H1 (cell line): ENCODE results near the gene MAML3. TPM values are rescaled to one million over a fixed set of nuclear protein-coding genes. Genes with fewer than 3 reads are reported as not detected.

Experiments used
- CTCF ChIA-PET: fragments of 300-600 bp; sonication (Branson Sonifier 250); formaldehyde crosslinking; loops from one replicate; lab custom pipeline; 2021; ENCODE audit not compliant: partially characterized antibody; lab: Charles Lee
- POLR2A ChIA-PET: fragments of 300-600 bp; sonication (Branson Sonifier 250); formaldehyde crosslinking; loops from one replicate; lab custom pipeline; 2021; ENCODE audit warnings: inconsistent platforms; ENCODE audit not compliant: partially characterized antibody; lab: Charles Lee
- DNase-seq, 2 experiments: peaks; one replicate each; pipeline versions ENCODE4 v3.0.0 to v3.0.0-alpha.2; 2010 to 2022; ENCODE audit warnings: low spot score in 2 of 2, low read depth in 1 of 2, mixed read lengths in 1 of 2
- FAIRE-seq: peaks from 2 replicates; lab custom pipeline; 2011; peaks lifted over from hg19 to GRCh38; lab: Jason Lieb, UNC
- H2AFZ ChIP-seq: 2 replicates; pipeline ENCODE4 v1.8.1; 2012; ENCODE audit warnings: low read length, inconsistent platforms
- H2AK5ac ChIP-seq: 2 replicates; pipeline ENCODE4 v1.6.1; 2013; ENCODE audit warnings: low read depth, low read length
- H2BK120ac ChIP-seq: replicated peaks from 2 replicates; pipeline ENCODE3; 2013; ENCODE audit warnings: low read depth, low read length, inconsistent platforms
- H2BK12ac ChIP-seq: 2 replicates; pipeline ENCODE4 v1.6.1; 2013; ENCODE audit warnings: low read depth, low read length
- H2BK15ac ChIP-seq: 2 replicates; pipeline ENCODE4 v1.6.1; 2013; ENCODE audit warnings: low read length
- H2BK20ac ChIP-seq: 2 replicates; pipeline ENCODE4 v1.6.1; 2013; ENCODE audit warnings: low read length
- H2BK5ac ChIP-seq: 2 replicates; pipeline ENCODE4 v1.6.1; 2013; ENCODE audit warnings: low read depth, low read length
- H3K14ac ChIP-seq: 2 replicates; pipeline ENCODE4 v1.6.1; 2013; ENCODE audit warnings: inconsistent platforms; ENCODE audit not compliant: insufficient read length
- H3K18ac ChIP-seq: 2 replicates; pipeline ENCODE4 v1.6.1; 2013; ENCODE audit warnings: low read length; ENCODE audit errors: extremely low read depth
- H3K23ac ChIP-seq: 2 replicates; pipeline ENCODE4 v1.6.1; 2013; ENCODE audit warnings: inconsistent platforms; ENCODE audit not compliant: insufficient read length
- H3K23me2 ChIP-seq: 2 replicates; pipeline ENCODE4 v1.6.1; 2013; ENCODE audit warnings: low read depth, low read length
- H3K27ac ChIP-seq: 2 replicates; pipeline ENCODE4 v1.6.1; 2011; ENCODE audit warnings: low read depth, low read length, inconsistent platforms
- H3K27me3 ChIP-seq, 4 experiments: replicated peaks in 1 of 4; 1 replicate in 1 of 4; 2 replicates in 3 of 4; pipeline versions ENCODE4 v1.6.1 to v1.8.1; 2011 to 2013; ENCODE audit warnings: low read length in 3 of 4, mild to moderate bottlenecking in 3 of 4, inconsistent platforms in 2 of 4, mixed read lengths in 2 of 4, moderate library complexity in 1 of 4; ENCODE audit not compliant: control insufficient read depth in 3 of 4, insufficient read depth in 3 of 4; ENCODE audit errors: extremely low read depth in 1 of 4
- H3K36me3 ChIP-seq, 4 experiments: 2 replicates each; pipeline versions ENCODE4 v1.6.1 to v1.8.1; 2011 to 2013; ENCODE audit warnings: mild to moderate bottlenecking in 4 of 4, low read length in 3 of 4, moderate library complexity in 2 of 4, control low read depth in 1 of 4, inconsistent platforms in 1 of 4; ENCODE audit not compliant: insufficient read depth in 4 of 4, control insufficient read depth in 2 of 4
- H3K4ac ChIP-seq: replicated peaks from 2 replicates; pipeline ENCODE3; 2013; ENCODE audit warnings: low read length, low read depth, mixed read lengths, inconsistent platforms; ENCODE audit not compliant: insufficient read length
- H3K4me1 ChIP-seq, 4 experiments: replicated peaks in 1 of 4; 1 replicate in 1 of 4; 2 replicates in 3 of 4; pipeline versions ENCODE4 v1.6.1 to v1.8.1; 2011 to 2013; ENCODE audit warnings: low read length in 3 of 4, inconsistent platforms in 2 of 4, mixed read lengths in 1 of 4; ENCODE audit not compliant: insufficient read depth in 4 of 4, control insufficient read depth in 3 of 4
- H3K4me2 ChIP-seq, 2 experiments: 2 replicates each; pipeline versions ENCODE4 v1.6.1 to v1.8.1; 2011 to 2013; ENCODE audit warnings: low read depth in 2 of 2, low read length in 2 of 2, control low read depth in 1 of 2, inconsistent platforms in 1 of 2, mild to moderate bottlenecking in 1 of 2; ENCODE audit not compliant: insufficient read depth in 1 of 2
- H3K4me3 ChIP-seq, 4 experiments: fragments of 200-600, 300-600 bp in 1 of 4; sonication (generic), shearing (Covaris generic), sonication (Bioruptor Twin) in 1 of 4; 2 replicates each; pipeline versions ENCODE4 v1.5.1 to v1.8.1; 2011 to 2016; ENCODE audit warnings: low read length in 4 of 4, low read depth in 3 of 4, control low read depth in 2 of 4, inconsistent platforms in 2 of 4, mild to moderate bottlenecking in 2 of 4, mixed read lengths in 1 of 4, moderate library complexity in 1 of 4; ENCODE audit not compliant: insufficient read depth in 2 of 4; ENCODE audit errors: extremely low read depth in 1 of 4
- H3K56ac ChIP-seq: replicated peaks from 2 replicates; pipeline ENCODE3; 2013; ENCODE audit warnings: low read depth, mild to moderate bottlenecking, mixed read lengths, low read length, inconsistent platforms; ENCODE audit not compliant: insufficient read length
- H3K79me1 ChIP-seq: 2 replicates; pipeline ENCODE4 v1.6.1; 2013; ENCODE audit warnings: low read depth, low read length, control low read depth
- H3K79me2 ChIP-seq, 2 experiments: 2 replicates each; pipeline versions ENCODE4 v1.6.1 to v1.8.1; 2012 to 2013; ENCODE audit warnings: low read length in 2 of 2, mild to moderate bottlenecking in 2 of 2, inconsistent platforms in 1 of 2; ENCODE audit not compliant: insufficient read depth in 2 of 2, control insufficient read depth in 1 of 2
- H3K9ac ChIP-seq, 4 experiments: replicated peaks in 1 of 4; 1 replicate in 1 of 4; 2 replicates in 3 of 4; pipeline versions ENCODE4 v1.6.1 to v1.8.1; 2011 to 2013; ENCODE audit warnings: low read depth in 3 of 4, low read length in 3 of 4, control low read depth in 2 of 4, mild to moderate bottlenecking in 2 of 4, moderate library complexity in 2 of 4, inconsistent platforms in 1 of 4; ENCODE audit errors: extremely low read depth in 1 of 4
- H3K9me3 ChIP-seq, 2 experiments: 2 replicates each; pipeline versions ENCODE4 v1.6.1 to v1.8.1; 2012 to 2013; ENCODE audit warnings: mild to moderate bottlenecking in 2 of 2, moderate library complexity in 2 of 2, control low read depth in 1 of 2, inconsistent platforms in 1 of 2, low read depth in 1 of 2, low read length in 1 of 2, mixed read lengths in 1 of 2; ENCODE audit not compliant: insufficient read depth in 2 of 2
- H4K20me1 ChIP-seq, 2 experiments: replicated peaks in 1 of 2; 2 replicates each; pipeline versions ENCODE3 to v1.8.1; 2011 to 2013; ENCODE audit warnings: inconsistent platforms in 2 of 2, low read length in 2 of 2, mild to moderate bottlenecking in 1 of 2; ENCODE audit not compliant: insufficient read depth in 2 of 2, control insufficient read depth in 1 of 2
- H4K5ac ChIP-seq: 2 replicates; pipeline ENCODE4 v1.6.1; 2013; ENCODE audit warnings: low read length, low read depth, mixed read lengths, inconsistent platforms; ENCODE audit not compliant: insufficient read length
- H4K8ac ChIP-seq: 2 replicates; pipeline ENCODE4 v1.8.0; 2013; ENCODE audit warnings: mild to moderate bottlenecking, moderate library complexity, low read length, inconsistent platforms; ENCODE audit not compliant: insufficient read depth; ENCODE audit errors: extremely low read depth
- H4K91ac ChIP-seq: replicated peaks from 2 replicates; pipeline ENCODE3; 2013; ENCODE audit warnings: low read length, mixed read lengths, inconsistent platforms; ENCODE audit not compliant: insufficient read length
- GTF2F1 ChIP-seq: IDR thresholded peaks from 2 replicates; pipeline ENCODE4 v1.6.1; 2012; ENCODE audit warnings: low read depth, low read length, improper control_type of control experiment, borderline replicate concordance
- SRF ChIP-seq: IDR thresholded peaks from 2 replicates; pipeline ENCODE4 v1.6.1; 2011; ENCODE audit warnings: mild to moderate bottlenecking, low read depth, low read length, moderate library complexity
- WGBS, 2 experiments: shearing (Covaris generic) in 1 of 2; methylation state at CpG; one replicate each; pipeline versions ENCODE4 v1.1.6 to v1.1.7; 2013 to 2015; ENCODE audit warnings: low lambda C conversion rate in 2 of 2, mixed read lengths in 2 of 2, inconsistent platforms in 1 of 2, low coverage in 1 of 2, missing lambda C conversion rate in 1 of 2; ENCODE audit not compliant: insufficient replicate concordance in 2 of 2, insufficient coverage in 1 of 2, insufficient read length in 1 of 2; ENCODE audit errors: extremely low coverage in 1 of 2, missing lambda C conversion rate in 1 of 2; 5-methylcytosine and 5-hydroxymethylcytosine counted together
- polyA plus RNA-seq, 7 experiments: library from polyadenylated mRNA; depleted of rRNA in 3 of 7; stranded (reverse) in 5 of 7; unstranded in 2 of 7; fragments of >200 nt in 5 of 7; fragments of 200-250 nt in 2 of 7; gene quantifications; 1 replicate in 5 of 7; 2 replicates in 1 of 7; 4 replicates in 1 of 7; pipeline versions ENCODE4 v1.2.1 to v1.2.3, GENCODE V29; 2011 to 2013; ENCODE audit warnings: missing spikeins in 2 of 7, mixed read lengths in 2 of 7
- total RNA-seq: library from RNA; stranded (reverse); fragmentation: NEBNext Ultra II Directional; extraction: Animal tissue kit (Norgen Biotek cat#: 25700); gene quantifications from 2 replicates; pipeline ENCODE4 v1.2.1, GENCODE V29; 2021

The MAML3 gene
- total and polyA plus RNA-seq, 2 of the 8 experiments (the other 6 are each of a cell fraction or from before 2014, with no cell fraction given) = 2.1 to 5.7 TPM

- Histone ChIP-seq H4K91ac (no peak overlapping the region), H2BK120ac (no peak overlapping the region), H3K4me3 (no peak overlapping the region), H3K4me2 (no peak overlapping the region), H2BK12ac (no peak overlapping the region), H3K4me1 (peaks cover 0 to 5% (median 1%) of the 10 kb centered on the region in 4 experiments; a peak in 4 of 7 replicates), H4K20me1 (no peaks in the 10 kb centered on the region), H3K36me3 (no peaks in the 10 kb centered on the region), H2BK15ac (no peak overlapping the region), H4K8ac (no peak overlapping the region), H3K27ac (no peak overlapping the region), H2AK5ac (no peak overlapping the region), H3K79me2 (0 out of 4 replicates have a peak, but pooled peaks cover 0 to 3% of the 10 kb centered on the region in 2 experiments), H2BK5ac (no peak overlapping the region), H3K14ac (no peak overlapping the region), H3K23ac (no peak overlapping the region), H2AFZ (no peak overlapping the region), H3K9me3 (no peaks in the 10 kb centered on the region), H3K9ac (no peak overlapping the region), H3K18ac (no peak overlapping the region), H3K27me3 (no peaks in the 10 kb centered on the region), H3K4ac (no peak overlapping the region), H3K23me2 (no peaks in the 10 kb centered on the region), H3K56ac (no peak overlapping the region), H2BK20ac (no peak overlapping the region), H4K5ac (no peak overlapping the region), H3K79me1 (no peaks in the 10 kb centered on the region; the same call in 1 of the 2 replicates)
- FAIRE-seq = no peak
- no peak for DNase-seq
- ChIA-PET POLR2A (interaction anchor here (1.0 kb wide), 1 partner anchor 20 kb away, joined by 3 read pairs; no protein-coding TSS in a partner anchor), CTCF (interaction anchor here (2.3 kb wide), 1 partner anchor 108 kb away, joined by 6 read pairs; no protein-coding TSS in a partner anchor)
- TF ChIP-seq GTF2F1 = no peak
- no peak for TF ChIP-seq SRF
- 84% methylated on average over 2 of the region's 2 CpGs; no CpG with 5 or more reads in 1 of the 2 experiments for WGBS, 2 experiments
Measured at GRCh38 chr4:140130677-140131076, 23.3 kb downstream of the MAML3 start.
